ENCODE measurements around the gene PSPC1. TPM values are rescaled to one million over a fixed set of nuclear protein-coding genes. Genes with fewer than 3 reads are reported as not detected.

PSPC1 gene
- total RNA-seq, 2 donors from 2014 or later = 54.2 to 77.9 TPM

- no peaks in the 10 kb centered on the region for H3K9me3 Mint-ChIP-seq
- no peak overlapping the region for H3K4me3 Mint-ChIP-seq
- H3K4me1 Mint-ChIP-seq = peaks cover 6% of the 10 kb centered on the region
- H3K36me3 Mint-ChIP-seq (ENCODE audit: low read depth) = peaks cover 96% of the 10 kb centered on the region
- no peaks in the 10 kb centered on the region for H3K27me3 Mint-ChIP-seq
- ATAC-seq (replicated peaks) = no peak
- H3K27ac Mint-ChIP-seq = peak overlapping the region; percentile 3
These were observed 109.0 kb downstream of the PSPC1 start for GRCh38 chr13:19673473-19674430.

GRCh38 chr13:19672990-19673389 is 109.8 kb downstream of the PSPC1 start:
- Mint-ChIP-seq H3K4me1 (peaks cover 6% of the 10 kb centered on the region), H3K27me3 (no peaks in the 10 kb centered on the region), H3K27ac (peak overlapping the region; percentile 3), H3K4me3 (no peak overlapping the region), H3K9me3 (no peaks in the 10 kb centered on the region), H3K36me3 (ENCODE audit: low read depth) (peaks cover 100% of the 10 kb centered on the region)
- no peak for ATAC-seq (replicated peaks)

DNA sequence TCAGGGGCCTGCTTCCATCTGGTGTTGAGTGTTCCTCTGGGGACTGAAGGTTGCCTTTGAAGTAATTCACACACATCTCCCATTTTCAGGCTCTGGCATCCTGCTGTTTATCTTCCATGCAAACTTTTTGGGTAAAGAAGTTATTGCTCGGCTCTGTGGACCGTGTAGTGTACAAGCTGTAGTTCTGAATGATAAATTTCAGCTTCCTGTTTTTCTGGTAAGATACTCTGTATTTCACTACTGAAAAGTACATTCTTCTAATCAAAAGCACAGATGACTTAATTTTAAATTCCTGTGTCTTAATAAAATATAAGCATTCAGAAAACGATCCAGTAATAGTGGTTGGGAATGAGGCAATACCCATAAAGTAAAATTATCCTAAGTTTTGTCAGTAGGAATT is 112.6 kb downstream of the PSPC1 start:
- ATAC-seq (replicated peaks) = no peak
- no peaks in the 10 kb centered on the region for H3K27me3 Mint-ChIP-seq
- peaks cover 100% of the 10 kb centered on the region for H3K36me3 Mint-ChIP-seq (ENCODE audit: low read depth)
- no peaks in the 10 kb centered on the region for H3K9me3 Mint-ChIP-seq
- peaks cover 5% of the 10 kb centered on the region for H3K4me1 Mint-ChIP-seq
- H3K4me3 Mint-ChIP-seq = no peak overlapping the region
- H3K27ac Mint-ChIP-seq = no peak overlapping the region

GRCh38 chr13:19668778-19669177 is 114.0 kb downstream of the PSPC1 start:
- H3K4me1 Mint-ChIP-seq = no peaks in the 10 kb centered on the region
- no peak overlapping the region for H3K27ac Mint-ChIP-seq
- ATAC-seq (replicated peaks) = no peak
- peaks cover 100% of the 10 kb centered on the region for H3K36me3 Mint-ChIP-seq (ENCODE audit: low read depth)
- no peak overlapping the region for H3K4me3 Mint-ChIP-seq
- no peaks in the 10 kb centered on the region for H3K9me3 Mint-ChIP-seq
- H3K27me3 Mint-ChIP-seq = no peaks in the 10 kb centered on the region

DNA sequence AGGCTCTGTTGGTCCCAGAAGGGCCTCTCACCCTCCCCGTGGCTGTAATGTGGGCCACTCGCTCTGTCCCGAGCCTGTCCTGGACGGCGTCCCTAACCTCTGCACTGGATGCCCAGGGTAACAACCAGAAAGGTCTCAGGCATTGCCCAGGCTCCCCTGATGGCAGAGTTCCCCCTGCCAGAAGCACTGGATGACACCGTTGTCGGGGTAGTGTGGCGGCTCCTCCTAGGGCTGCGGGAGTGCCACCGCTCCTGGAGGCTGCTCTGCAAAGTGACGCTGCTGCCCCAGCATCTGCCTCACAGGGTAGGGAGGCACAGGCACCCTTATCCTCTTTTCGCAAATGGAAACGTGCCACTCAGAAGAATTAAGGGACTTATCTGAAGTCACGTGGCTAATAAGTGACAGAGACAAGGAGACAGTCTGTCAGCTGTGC is 117.3 kb downstream of the PSPC1 start:
- ATAC-seq (replicated peaks) = no peak
- Mint-ChIP-seq H3K4me3 (no peak overlapping the region), H3K36me3 (ENCODE audit: low read depth) (peaks cover 100% of the 10 kb centered on the region), H3K27ac (no peak overlapping the region), H3K27me3 (no peaks in the 10 kb centered on the region), H3K9me3 (no peaks in the 10 kb centered on the region), H3K4me1 (no peaks in the 10 kb centered on the region)

DNA sequence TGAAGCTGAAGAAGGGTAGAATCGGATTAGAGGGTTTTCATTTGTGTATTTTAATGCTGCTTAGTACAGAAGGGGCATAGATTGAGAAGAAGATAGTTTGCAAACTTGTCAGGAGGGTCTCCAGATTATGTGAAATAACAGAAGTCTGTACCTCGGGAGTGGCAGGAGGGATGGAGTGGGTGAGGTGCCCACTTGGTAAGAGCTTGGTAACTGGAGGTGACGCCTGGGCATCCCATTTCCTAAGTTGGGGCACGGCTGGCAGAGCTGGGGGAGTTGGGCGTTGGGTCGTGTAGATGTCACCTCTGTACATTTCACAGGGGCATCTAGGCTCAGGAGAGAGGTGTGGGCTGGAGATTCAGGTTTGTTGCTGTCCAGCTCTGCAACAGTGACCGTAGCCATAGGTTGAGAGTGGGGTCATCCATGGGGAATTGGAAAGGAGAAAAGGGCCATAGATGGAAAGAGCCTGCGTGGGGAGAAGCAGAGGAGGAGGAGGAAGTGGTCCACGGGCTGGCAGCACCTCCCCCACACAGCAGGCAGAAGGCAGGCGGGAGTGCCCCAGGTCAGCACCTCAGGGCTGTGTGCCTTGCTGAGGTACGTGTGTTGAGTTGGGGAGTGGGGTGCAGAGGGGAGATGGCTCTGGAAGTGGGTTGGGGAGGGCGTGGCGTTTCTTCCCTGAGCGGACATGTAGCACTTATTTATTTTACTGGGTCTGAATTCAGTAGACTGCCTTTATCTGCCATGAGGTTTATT is 118.1 kb downstream of the PSPC1 start:
- Mint-ChIP-seq H3K9me3 (no peaks in the 10 kb centered on the region), H3K27ac (peak overlapping the region; percentile 45), H3K36me3 (ENCODE audit: low read depth) (peaks cover 100% of the 10 kb centered on the region), H3K4me1 (no peaks in the 10 kb centered on the region), H3K4me3 (no peak overlapping the region), H3K27me3 (no peaks in the 10 kb centered on the region)
- ATAC-seq (replicated peaks) = no peak

- Mint-ChIP-seq H3K27me3 (no peaks in the 10 kb centered on the region), H3K36me3 (ENCODE audit: low read depth) (peaks cover 100% of the 10 kb centered on the region), H3K4me1 (no peaks in the 10 kb centered on the region), H3K9me3 (no peaks in the 10 kb centered on the region), H3K4me3 (no peak overlapping the region), H3K27ac (peak overlapping the region; percentile 45)
- no peak for ATAC-seq (replicated peaks)
These were observed 119.2 kb downstream of the PSPC1 start for GRCh38 chr13:19663416-19663979.

DNA sequence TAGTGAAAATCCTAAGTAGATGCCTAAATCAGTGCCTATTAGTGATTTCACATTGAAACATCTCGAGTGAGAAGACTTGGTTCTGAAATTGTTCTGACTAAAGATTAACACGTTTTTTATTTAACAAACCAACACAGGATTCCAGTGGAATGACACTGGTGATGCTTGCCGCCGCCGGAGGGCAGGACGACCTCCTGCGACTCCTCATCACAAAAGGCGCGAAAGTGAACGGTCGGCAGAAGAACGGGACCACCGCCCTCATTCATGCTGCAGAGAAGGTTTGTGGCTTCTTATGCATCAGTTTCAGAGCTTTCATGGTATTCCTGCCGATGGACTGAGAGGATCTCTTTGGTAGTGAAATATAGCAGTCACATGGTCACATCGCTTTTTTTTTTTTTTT is 121.2 kb downstream of the PSPC1 start:
- Mint-ChIP-seq H3K27me3 (no peaks in the 10 kb centered on the region), H3K4me1 (no peaks in the 10 kb centered on the region), H3K4me3 (no peak overlapping the region), H3K36me3 (ENCODE audit: low read depth) (peaks cover 98% of the 10 kb centered on the region), H3K27ac (no peak overlapping the region), H3K9me3 (no peaks in the 10 kb centered on the region)
- no peak for ATAC-seq (replicated peaks)

GRCh38 chr13:19661126-19661525 is 121.6 kb downstream of the PSPC1 start:
- Mint-ChIP-seq H3K27me3 (no peaks in the 10 kb centered on the region), H3K27ac (no peak overlapping the region), H3K9me3 (no peaks in the 10 kb centered on the region), H3K36me3 (ENCODE audit: low read depth) (peaks cover 94% of the 10 kb centered on the region), H3K4me3 (no peak overlapping the region), H3K4me1 (no peaks in the 10 kb centered on the region)
- no peak for ATAC-seq (replicated peaks)

DNA sequence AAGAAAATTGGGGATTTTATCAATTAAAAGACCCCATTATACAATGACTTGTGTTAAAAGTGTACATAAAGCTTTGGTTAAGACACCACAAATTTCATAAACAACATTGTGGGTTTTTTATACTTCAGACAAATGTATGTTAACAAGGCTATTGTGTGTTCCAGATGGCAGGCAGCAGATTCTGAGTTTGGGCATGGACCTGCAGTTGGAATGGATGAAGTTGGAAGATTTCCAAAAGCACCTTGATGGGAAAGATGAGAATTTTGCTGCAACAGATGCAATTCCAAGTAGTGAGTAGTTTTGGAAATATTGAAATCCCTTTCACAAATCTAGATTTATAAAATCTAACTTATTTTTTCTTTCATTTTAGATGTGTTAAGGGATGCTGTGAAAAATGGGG is 123.9 kb downstream of the PSPC1 start:
- Mint-ChIP-seq H3K36me3 (ENCODE audit: low read depth) (peaks cover 91% of the 10 kb centered on the region), H3K27ac (no peak overlapping the region)

DNA sequence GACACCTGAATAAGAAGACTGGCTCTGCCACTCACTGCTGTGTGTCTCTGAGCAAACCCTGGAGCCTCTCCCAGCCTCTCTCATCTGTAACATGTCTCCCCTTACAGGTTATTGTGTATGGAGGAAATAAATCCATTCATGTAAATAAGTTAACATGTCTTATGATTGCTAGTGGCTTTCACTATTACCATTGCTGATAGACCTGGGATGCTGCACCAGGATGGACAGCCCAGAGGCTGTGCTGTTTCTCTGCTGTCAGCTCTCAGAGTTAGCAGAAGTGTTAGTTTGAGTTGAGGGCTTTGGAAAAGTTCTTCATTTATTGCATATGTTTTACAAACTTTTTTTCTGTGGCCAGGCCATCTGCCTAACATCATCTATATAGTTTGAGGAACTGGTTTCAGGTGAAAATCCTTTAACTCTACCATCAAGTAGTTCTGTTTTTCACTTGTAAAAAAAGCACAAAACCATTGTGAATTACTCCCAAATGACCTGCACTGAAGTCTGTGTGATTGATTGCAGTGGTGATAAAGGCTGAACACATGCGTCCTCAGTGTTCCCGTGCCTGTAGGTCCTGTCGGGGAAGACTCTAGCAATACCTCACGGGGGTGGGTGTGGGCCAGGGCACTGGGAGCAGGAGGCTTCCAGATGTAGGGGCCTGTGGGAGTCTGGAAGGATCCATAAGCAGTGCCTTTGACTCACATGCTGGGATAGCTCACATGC is 124.7 kb downstream of the PSPC1 start:
- Mint-ChIP-seq H3K9me3 (no peaks in the 10 kb centered on the region), H3K4me1 (no peaks in the 10 kb centered on the region), H3K4me3 (no peak overlapping the region), H3K27ac (peak overlapping the region; percentile 15), H3K27me3 (no peaks in the 10 kb centered on the region), H3K36me3 (ENCODE audit: low read depth) (peaks cover 91% of the 10 kb centered on the region)
- ATAC-seq (replicated peaks) = no peak

More for the DNA sequence above, 123.9 kb downstream of the PSPC1 start:
- Mint-ChIP-seq H3K4me1 (no peaks in the 10 kb centered on the region), H3K4me3 (no peak overlapping the region), H3K9me3 (no peaks in the 10 kb centered on the region), H3K27me3 (no peaks in the 10 kb centered on the region)
- ATAC-seq (replicated peaks) = no peak

Data from activated T-helper 17 cell treated with anti-CD3 and anti-CD28 coated beads, Interleukin-2, amount 50 U/mL, for 72 hours (primary cell).